SK-N-SH (cell line): ENCODE results near the gene OR1E2. TPM values are rescaled to one million over a fixed set of nuclear protein-coding genes. Genes with fewer than 3 reads are reported as not detected.

ENCODE experiments used
- CTCF ChIA-PET: fragments of 300-600, 350-600 bp; formaldehyde crosslinking; extraction: SDS; loops from one replicate; lab custom pipeline; 2021; lab: Yijun Ruan, JAX
- POLR2A ChIA-PET: fragments of 350-600 bp; sonication (Branson Sonifier 250); formaldehyde crosslinking; extraction: SDS; loops from one replicate; lab custom pipeline; 2020; ENCODE audit warnings: antibody characterized with exemption, inconsistent platforms; lab: Yijun Ruan, JAX
- DNase-seq: peaks from one replicate; pipeline ENCODE4 v3.0.0; 2012
- H2AFZ ChIP-seq: fragments of 200-600 bp; sonication (generic); 2 replicates; pipeline ENCODE4 v1.8.1; 2016; ENCODE audit warnings: antibody characterized with exemption, mild to moderate bottlenecking, low read depth
- H3F3A ChIP-seq: fragments of 200-600 bp; sonication (generic); replicated peaks from 2 replicates; pipeline ENCODE3; 2016; ENCODE audit warnings: antibody characterized with exemption, mild to moderate bottlenecking; ENCODE audit not compliant: insufficient read depth
- H3K27ac ChIP-seq, 2 experiments: fragments of 200-500 bp in 1 of 2; fragments of 200-600 bp in 1 of 2; sonication (Bioruptor generic) in 1 of 2; sonication (generic), shearing (Covaris generic) in 1 of 2; 2 replicates each; pipeline versions ENCODE4 v1.5.1 to v1.6.1; 2014 to 2016; ENCODE audit warnings: low read depth in 2 of 2, inconsistent platforms in 1 of 2, low read length in 1 of 2, mild to moderate bottlenecking in 1 of 2, mixed read lengths in 1 of 2
- H3K27me3 ChIP-seq: fragments of 200-600 bp; sonication (generic), shearing (Covaris generic); 2 replicates; pipeline ENCODE4 v1.6.1; 2016; ENCODE audit warnings: mixed run types; ENCODE audit not compliant: insufficient read depth
- H3K36me3 ChIP-seq, 2 experiments: fragments of 200-500 bp in 1 of 2; fragments of 200-600 bp in 1 of 2; sonication (Bioruptor generic) in 1 of 2; sonication (generic) in 1 of 2; replicated peaks in 1 of 2; 2 replicates each; pipeline versions ENCODE3 to v1.5.1; 2014 to 2016; ENCODE audit warnings: low read length in 1 of 2, mild to moderate bottlenecking in 1 of 2; ENCODE audit not compliant: insufficient read depth in 2 of 2, control insufficient read depth in 1 of 2
- H3K4me1 ChIP-seq, 2 experiments: fragments of 200-500 bp in 1 of 2; fragments of 200-600 bp in 1 of 2; sonication (Bioruptor generic) in 1 of 2; sonication (generic), shearing (Covaris generic) in 1 of 2; 2 replicates each; pipeline versions ENCODE4 v1.5.1 to v1.6.1; 2014 to 2016; ENCODE audit warnings: low read depth in 1 of 2, low read length in 1 of 2, mixed run types in 1 of 2; ENCODE audit not compliant: insufficient read depth in 2 of 2, control insufficient read depth in 1 of 2
- H3K4me2 ChIP-seq: fragments of 200-600 bp; sonication (generic), shearing (Covaris generic); 2 replicates; pipeline ENCODE4 v1.6.1; 2017; ENCODE audit warnings: mixed run types
- H3K4me3 ChIP-seq, 2 experiments: fragments of 200-500 bp in 1 of 2; fragments of 200-600 bp in 1 of 2; sonication (Bioruptor generic) in 1 of 2; sonication (generic), shearing (Covaris generic) in 1 of 2; 2 replicates each; pipeline versions ENCODE4 v1.5.1 to v1.8.1; 2014 to 2016; ENCODE audit warnings: low read depth in 2 of 2, inconsistent platforms in 1 of 2, low read length in 1 of 2, mild to moderate bottlenecking in 1 of 2, mixed read lengths in 1 of 2, moderate library complexity in 1 of 2
- H3K79me2 ChIP-seq: fragments of 200-600 bp; sonication (generic); 2 replicates; pipeline ENCODE4 v1.8.1; 2017; ENCODE audit warnings: mild to moderate bottlenecking; ENCODE audit not compliant: insufficient read depth
- H3K9ac ChIP-seq: fragments of 200-600 bp; sonication (generic); 2 replicates; pipeline ENCODE4 v1.6.1; 2017; ENCODE audit warnings: mixed run types
- H3K9me2 ChIP-seq: fragments of 200-600 bp; sonication (generic); 2 replicates; pipeline ENCODE4 v1.6.1; 2017; ENCODE audit warnings: mixed run types
- H3K9me3 ChIP-seq: fragments of 200-600 bp; sonication (generic); 2 replicates; pipeline ENCODE4 v1.6.1; 2017; ENCODE audit warnings: mixed run types, mild to moderate bottlenecking, moderate library complexity
- H4K20me1 ChIP-seq: fragments of 200-600 bp; sonication (generic); 2 replicates; pipeline ENCODE4 v1.6.1; 2017; ENCODE audit warnings: mild to moderate bottlenecking, mixed run types; ENCODE audit not compliant: insufficient read depth
- CTCF ChIP-seq: fragments of 200-600 bp; sonication (generic); IDR thresholded peaks from 2 replicates; pipeline ENCODE4 v1.6.1; 2017; ENCODE audit warnings: antibody characterized with exemption, mild to moderate bottlenecking, moderate library complexity
- ELF1 ChIP-seq: IDR thresholded peaks from 2 replicates; pipeline ENCODE4 v1.4.0; 2012
- EP300 ChIP-seq, 2 experiments: IDR thresholded peaks; 2 replicates each; pipeline versions ENCODE4 v1.4.0 to v1.6.1; 2012; ENCODE audit warnings: borderline replicate concordance in 1 of 2, low read depth in 1 of 2, low read length in 1 of 2
- FOXJ3 ChIP-seq: sonication (generic); formaldehyde crosslinking; IDR thresholded peaks from 2 replicates; pipeline ENCODE4 v1.5.1; 2020; ENCODE audit warnings: mild to moderate bottlenecking, missing genetic modification reagents
- GATA2 ChIP-seq: sonication (generic); formaldehyde crosslinking; IDR thresholded peaks from 2 replicates; pipeline ENCODE4 v1.5.0; 2020; ENCODE audit warnings: mild to moderate bottlenecking, missing genetic modification reagents
- IRF3 ChIP-seq: fragments of 150-350 bp; IDR thresholded peaks from 2 replicates; pipeline ENCODE4 v1.6.1; 2016; ENCODE audit warnings: mild to moderate bottlenecking, low read depth, low read length
- JUND ChIP-seq: IDR thresholded peaks from 2 replicates; pipeline ENCODE4 v1.4.0; 2012
- MEF2A ChIP-seq: IDR thresholded peaks from 2 replicates; pipeline ENCODE4 v1.4.0; 2012; ENCODE audit warnings: low read depth, borderline replicate concordance
- MXI1 ChIP-seq: IDR thresholded peaks from 2 replicates; pipeline ENCODE4 v1.6.1; 2012; ENCODE audit warnings: mild to moderate bottlenecking, low read depth, low read length, improper control_type of control experiment
- NFIC ChIP-seq: IDR thresholded peaks from 2 replicates; pipeline ENCODE4 v1.4.0; 2012; ENCODE audit warnings: borderline replicate concordance
- POLR2AphosphoS5 ChIP-seq: IDR thresholded peaks from 2 replicates; pipeline ENCODE4 v1.6.1; 2012; ENCODE audit warnings: low read depth, low read length
- RAD21 ChIP-seq: IDR thresholded peaks from 2 replicates; pipeline ENCODE4 v1.6.1; 2012; ENCODE audit warnings: mild to moderate bottlenecking, low read length
- RFX5 ChIP-seq: IDR thresholded peaks from 2 replicates; pipeline ENCODE4 v1.6.1; 2012; ENCODE audit warnings: mild to moderate bottlenecking, improper control_type of control experiment, low read length
- RXRA ChIP-seq: IDR thresholded peaks from 2 replicates; pipeline ENCODE4 v1.4.0; 2012; ENCODE audit warnings: low read depth, mild to moderate bottlenecking, borderline replicate concordance
- SIN3A ChIP-seq: IDR thresholded peaks from 2 replicates; pipeline ENCODE4 v1.6.1; 2012; ENCODE audit warnings: low read depth, mild to moderate bottlenecking, low read length, moderate library complexity, borderline replicate concordance
- SMC3 ChIP-seq: IDR thresholded peaks from 2 replicates; pipeline ENCODE4 v1.6.1; 2012; ENCODE audit warnings: low read depth, low read length, improper control_type of control experiment
- TAF1 ChIP-seq: IDR thresholded peaks from 2 replicates; pipeline ENCODE4 v1.6.1; 2012; ENCODE audit warnings: low read depth, mild to moderate bottlenecking, low read length, moderate library complexity, borderline replicate concordance
- TCF12 ChIP-seq: IDR thresholded peaks from 2 replicates; pipeline ENCODE4 v1.4.0; 2012
- TEAD4 ChIP-seq: IDR thresholded peaks from 2 replicates; pipeline ENCODE4 v1.4.0; 2012; ENCODE audit warnings: mild to moderate bottlenecking, borderline replicate concordance; ENCODE audit not compliant: insufficient read depth
- WGBS: methylation state at CpG from one replicate; pipeline ENCODE4 v1.1.6; 2017; ENCODE audit warnings: low lambda C conversion rate; 5-methylcytosine and 5-hydroxymethylcytosine counted together
- polyA plus RNA-seq, 3 experiments: library from polyadenylated mRNA; depleted of rRNA; stranded (reverse); fragments of >200 nt; gene quantifications; 2 replicates each; pipeline ENCODE4 v1.2.3, GENCODE V29; 2012
- TF ChIP-seq, protein P1 (sequence below): IDR thresholded peaks from 2 replicates; pipeline ENCODE4 v1.4.0; 2012; ENCODE audit warnings: low read depth, borderline replicate concordance
- TF ChIP-seq, protein P2 (sequence below): IDR thresholded peaks from 2 replicates; pipeline ENCODE4 v1.4.0; 2012; ENCODE audit warnings: low read depth, borderline replicate concordance

OR1E2 gene
- polyA plus RNA-seq, 1 of the 3 experiments (the other 2 are of a cell fraction), result not detected

DNA sequence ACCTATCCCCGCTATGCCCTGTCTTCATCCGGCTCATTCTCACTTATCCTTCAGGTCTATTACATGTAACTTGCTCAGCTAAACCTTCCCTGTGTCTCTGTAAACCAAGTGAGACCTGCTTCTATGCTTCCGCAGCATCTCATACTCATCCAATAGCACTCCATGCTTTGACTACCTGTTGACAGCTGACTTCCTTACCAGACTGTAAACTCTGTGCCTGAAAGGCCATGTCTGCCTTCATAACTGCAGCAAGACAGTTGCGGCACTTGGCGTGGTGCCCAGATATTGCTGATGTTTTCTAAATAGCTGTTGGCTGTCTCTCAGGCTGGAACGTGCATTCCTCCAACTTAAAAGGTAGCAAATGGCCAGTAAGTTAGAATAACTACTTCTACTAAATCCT is 33.6 kb downstream of the OR1E2 start:
- DNase-seq, result no peak
- Histone ChIP-seq H3K9ac (no peak overlapping the region), H3K4me3 (no peak overlapping the region)
- TF ChIP-seq MEF2A, result no peak
- no peak for TF ChIP-seq TEAD4
- no peak for TF ChIP-seq EP300 (IDR thresholded peaks at IDR 0.05; ENCODE audit: borderline replicate concordance in 1 of 2, low read depth in 1 of 2, low read length in 1 of 2)
- TF ChIP-seq JUND, result no peak
- no peak for TF ChIP-seq TCF12
- TF ChIP-seq CTCF, result no peak
- no peak for TF ChIP-seq NFIC
- no peak for TF ChIP-seq ELF1
- TF ChIP-seq SIN3A, result no peak
- TF ChIP-seq SMC3, result no peak
- TF ChIP-seq IRF3, result no peak
- no peak for TF ChIP-seq RXRA
- TF ChIP-seq, all 33 proteins: peak for 0
- Histone ChIP-seq H3K9me3 (no peaks in the 10 kb centered on the region), H3K4me2 (no peak overlapping the region), H3K36me3 (no peaks in the 10 kb centered on the region), H2AFZ (no peak overlapping the region), H3K4me1 (no peaks in the 10 kb centered on the region), H3F3A (no peaks in the 10 kb centered on the region), H3K27ac (no peak overlapping the region), H3K79me2 (no peaks in the 10 kb centered on the region), H3K9me2 (no peaks in the 10 kb centered on the region), H4K20me1 (no peaks in the 10 kb centered on the region), H3K27me3 (no peaks in the 10 kb centered on the region)
- ChIA-PET CTCF (no interaction called here), POLR2A (no interaction called here)
- 3% methylated on average over 6 of the region's 6 CpGs for WGBS

DNA sequence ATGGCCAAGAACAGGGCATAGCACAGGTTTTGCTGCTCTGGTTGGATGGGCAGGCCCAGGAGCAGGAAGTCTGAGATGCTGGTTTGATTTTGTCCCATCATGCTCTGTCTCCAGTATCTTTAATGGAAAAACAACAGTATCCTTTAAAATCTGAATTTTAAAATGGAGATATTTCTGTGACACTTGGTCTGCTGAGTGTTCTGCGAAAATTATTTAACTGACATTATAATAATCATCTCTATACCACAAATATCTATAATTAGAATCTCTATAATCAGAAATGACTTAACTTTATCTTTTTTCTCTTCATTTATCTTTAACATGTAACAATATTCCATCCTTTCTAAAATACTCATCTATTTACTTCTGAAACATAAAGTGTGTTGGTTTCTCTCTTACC is 35.3 kb downstream of the OR1E2 start, which contains the start of gene OR1E1:
Gene OR1E1 (minus strand): TSS at position 101 of the 400 bp plus-strand sequence. CDS start 0 bp downstream, at position 101.
- POLR2A ChIA-PET, result no interaction called here
- no peaks in the 10 kb centered on the region for H3K36me3 ChIP-seq
- no peak within 1 kb of the TSS for H3K4me3 ChIP-seq
- no peak within 1 kb of the TSS for H3K27ac ChIP-seq
- H4K20me1 ChIP-seq, result no peaks in the 10 kb centered on the region
- no peaks in the 10 kb centered on the region for H3K27me3 ChIP-seq
- H3K4me1 ChIP-seq, result no peaks in the 10 kb centered on the region
- peaks cover 4% of the 10 kb centered on the region; the same call in 1 of the 2 replicates for H3K9me2 ChIP-seq
- 7% methylated on average over 1 of the region's 1 CpG for WGBS
- no peaks in the 10 kb centered on the region for H3F3A ChIP-seq
- no peak for TF ChIP-seq EP300 (IDR thresholded peaks at IDR 0.05; ENCODE audit: borderline replicate concordance in 1 of 2, low read depth in 1 of 2, low read length in 1 of 2)
- no peak for TF ChIP-seq MEF2A
- TF ChIP-seq SMC3, result no peak
- TF ChIP-seq TEAD4, result no peak
- no peak for TF ChIP-seq RFX5
- no peak for TF ChIP-seq GATA2 (CRISPR knock-in tag)
- no peak for TF ChIP-seq RAD21
- TF ChIP-seq MXI1, result no peak
- TF ChIP-seq, protein P1, sequence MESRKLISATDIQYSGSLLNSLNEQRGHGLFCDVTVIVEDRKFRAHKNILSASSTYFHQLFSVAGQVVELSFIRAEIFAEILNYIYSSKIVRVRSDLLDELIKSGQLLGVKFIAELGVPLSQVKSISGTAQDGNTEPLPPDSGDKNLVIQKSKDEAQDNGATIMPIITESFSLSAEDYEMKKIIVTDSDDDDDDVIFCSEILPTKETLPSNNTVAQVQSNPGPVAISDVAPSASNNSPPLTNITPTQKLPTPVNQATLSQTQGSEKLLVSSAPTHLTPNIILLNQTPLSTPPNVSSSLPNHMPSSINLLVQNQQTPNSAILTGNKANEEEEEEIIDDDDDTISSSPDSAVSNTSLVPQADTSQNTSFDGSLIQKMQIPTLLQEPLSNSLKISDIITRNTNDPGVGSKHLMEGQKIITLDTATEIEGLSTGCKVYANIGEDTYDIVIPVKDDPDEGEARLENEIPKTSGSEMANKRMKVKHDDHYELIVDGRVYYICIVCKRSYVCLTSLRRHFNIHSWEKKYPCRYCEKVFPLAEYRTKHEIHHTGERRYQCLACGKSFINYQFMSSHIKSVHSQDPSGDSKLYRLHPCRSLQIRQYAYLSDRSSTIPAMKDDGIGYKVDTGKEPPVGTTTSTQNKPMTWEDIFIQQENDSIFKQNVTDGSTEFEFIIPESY, result no peak
- TF ChIP-seq POLR2AphosphoS5, result no peak
- TF ChIP-seq JUND, result no peak
- TF ChIP-seq, protein P2, sequence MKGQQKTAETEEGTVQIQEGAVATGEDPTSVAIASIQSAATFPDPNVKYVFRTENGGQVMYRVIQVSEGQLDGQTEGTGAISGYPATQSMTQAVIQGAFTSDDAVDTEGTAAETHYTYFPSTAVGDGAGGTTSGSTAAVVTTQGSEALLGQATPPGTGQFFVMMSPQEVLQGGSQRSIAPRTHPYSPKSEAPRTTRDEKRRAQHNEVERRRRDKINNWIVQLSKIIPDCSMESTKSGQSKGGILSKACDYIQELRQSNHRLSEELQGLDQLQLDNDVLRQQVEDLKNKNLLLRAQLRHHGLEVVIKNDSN, result no peak
- TF ChIP-seq TAF1, result no peak
- no peak for TF ChIP-seq IRF3
- no peak for TF ChIP-seq RXRA
- TF ChIP-seq SIN3A, result no peak
- TF ChIP-seq FOXJ3 (CRISPR knock-in tag), result no peak
- TF ChIP-seq, all 33 proteins: peak for 0
- Histone ChIP-seq H3K79me2 (no peaks in the 10 kb centered on the region), H3K9ac (no peak within 1 kb of the TSS), H2AFZ (no peak within 1 kb of the TSS), H3K4me2 (no peak within 1 kb of the TSS), H3K9me3 (no peaks in the 10 kb centered on the region)
- no peak for DNase-seq
- CTCF ChIA-PET, result no interaction called here
